ENCODE measurements around the gene BCL11A.

Gene BCL11A

GRCh38 chr2:60470340-60470739 is 83.1 kb downstream of the BCL11A start:
- Mint-ChIP-seq H3K9me3 (no peaks in the 10 kb centered on the region), H3K27ac (peak overlapping the region; percentile 55), H3K36me3 (ENCODE audit: low read depth) (peaks cover 38% of the 10 kb centered on the region), H3K4me3 (no peak overlapping the region), H3K27me3 (no peaks in the 10 kb centered on the region), H3K4me1 (ENCODE audit: low read depth) (peaks cover 45% of the 10 kb centered on the region)
- intact Hi-C loops (cut with micrococcal nuclease), result no loop called here

GRCh38 chr2:60469536-60470317 is 83.7 kb downstream of the BCL11A start:
- no peaks in the 10 kb centered on the region for H3K27me3 Mint-ChIP-seq
- peaks cover 45% of the 10 kb centered on the region for H3K4me1 Mint-ChIP-seq (ENCODE audit: low read depth)
- H3K27ac Mint-ChIP-seq, result peak overlapping the region; percentile 55
- H3K9me3 Mint-ChIP-seq, result no peaks in the 10 kb centered on the region
- H3K36me3 Mint-ChIP-seq (ENCODE audit: low read depth), result peaks cover 37% of the 10 kb centered on the region
- H3K4me3 Mint-ChIP-seq, result no peak overlapping the region
- intact Hi-C loops (cut with micrococcal nuclease), result no loop called here

GRCh38 chr2:60468382-60469085 is 84.9 kb downstream of the BCL11A start:
- Mint-ChIP-seq H3K36me3 (ENCODE audit: low read depth) (peaks cover 34% of the 10 kb centered on the region), H3K4me3 (no peak overlapping the region), H3K4me1 (ENCODE audit: low read depth) (peaks cover 45% of the 10 kb centered on the region), H3K27ac (no peak overlapping the region), H3K9me3 (no peaks in the 10 kb centered on the region), H3K27me3 (no peaks in the 10 kb centered on the region)
- intact Hi-C loops (cut with micrococcal nuclease), result no loop called here

GRCh38 chr2:60466161-60466702 is 87.2 kb downstream of the BCL11A start:
- peaks cover 48% of the 10 kb centered on the region for H3K36me3 Mint-ChIP-seq (ENCODE audit: low read depth)
- H3K4me1 Mint-ChIP-seq (ENCODE audit: low read depth), result peaks cover 39% of the 10 kb centered on the region
- peak overlapping the region; percentile 52 for H3K27ac Mint-ChIP-seq
- intact Hi-C loops (cut with micrococcal nuclease), result no loop called here
- H3K27me3 Mint-ChIP-seq, result no peaks in the 10 kb centered on the region
- H3K4me3 Mint-ChIP-seq, result no peak overlapping the region
- peaks cover 6% of the 10 kb centered on the region for H3K9me3 Mint-ChIP-seq

- H3K36me3 Mint-ChIP-seq (ENCODE audit: low read depth), result peaks cover 53% of the 10 kb centered on the region
- no peak overlapping the region for H3K4me3 Mint-ChIP-seq
- no peaks in the 10 kb centered on the region for H3K27me3 Mint-ChIP-seq
- peaks cover 9% of the 10 kb centered on the region for H3K9me3 Mint-ChIP-seq
- peak overlapping the region; percentile 52 for H3K27ac Mint-ChIP-seq
- H3K4me1 Mint-ChIP-seq (ENCODE audit: low read depth), result peaks cover 40% of the 10 kb centered on the region
- intact Hi-C loops (cut with micrococcal nuclease), result no loop called here
Measured at GRCh38 chr2:60465736-60466135, 87.7 kb downstream of the BCL11A start.

GRCh38 chr2:60463249-60463648 is 90.2 kb downstream of the BCL11A start:
- Mint-ChIP-seq H3K36me3 (ENCODE audit: low read depth) (peaks cover 47% of the 10 kb centered on the region), H3K9me3 (peaks cover 9% of the 10 kb centered on the region), H3K27me3 (no peaks in the 10 kb centered on the region), H3K4me1 (ENCODE audit: low read depth) (peaks cover 33% of the 10 kb centered on the region), H3K27ac (peak overlapping the region; percentile 22), H3K4me3 (no peak overlapping the region)
- intact Hi-C loops (cut with micrococcal nuclease), result no loop called here

GRCh38 chr2:60461421-60462108 is 91.9 kb downstream of the BCL11A start:
- Mint-ChIP-seq H3K4me1 (ENCODE audit: low read depth) (peaks cover 31% of the 10 kb centered on the region), H3K27ac (peak overlapping the region; percentile 56), H3K9me3 (peaks cover 9% of the 10 kb centered on the region), H3K27me3 (no peaks in the 10 kb centered on the region), H3K4me3 (no peak overlapping the region), H3K36me3 (ENCODE audit: low read depth) (peaks cover 45% of the 10 kb centered on the region)
- intact Hi-C loops (cut with micrococcal nuclease), result no loop called here

- peaks cover 9% of the 10 kb centered on the region for H3K9me3 Mint-ChIP-seq
- peak overlapping the region; percentile 56 for H3K27ac Mint-ChIP-seq
- no peak overlapping the region for H3K4me3 Mint-ChIP-seq
- peaks cover 39% of the 10 kb centered on the region for H3K36me3 Mint-ChIP-seq (ENCODE audit: low read depth)
- peaks cover 23% of the 10 kb centered on the region for H3K4me1 Mint-ChIP-seq (ENCODE audit: low read depth)
- no peaks in the 10 kb centered on the region for H3K27me3 Mint-ChIP-seq
- intact Hi-C loops (cut with micrococcal nuclease), result no loop called here
Measured at GRCh38 chr2:60460577-60461420, 92.7 kb downstream of the BCL11A start.

- no peak overlapping the region for H3K4me3 Mint-ChIP-seq
- peaks cover 9% of the 10 kb centered on the region for H3K9me3 Mint-ChIP-seq
- no peak overlapping the region for H3K27ac Mint-ChIP-seq
- H3K36me3 Mint-ChIP-seq (ENCODE audit: low read depth), result peaks cover 39% of the 10 kb centered on the region
- peaks cover 19% of the 10 kb centered on the region for H3K4me1 Mint-ChIP-seq (ENCODE audit: low read depth)
- H3K27me3 Mint-ChIP-seq, result no peaks in the 10 kb centered on the region
- intact Hi-C loops (cut with micrococcal nuclease), result no loop called here
Measured at GRCh38 chr2:60459851-60460250, 93.6 kb downstream of the BCL11A start.

- peaks cover 18% of the 10 kb centered on the region for H3K4me1 Mint-ChIP-seq (ENCODE audit: low read depth)
- no peak overlapping the region for H3K4me3 Mint-ChIP-seq
- intact Hi-C loops (cut with micrococcal nuclease), result no loop called here
- H3K27ac Mint-ChIP-seq, result no peak overlapping the region
- peaks cover 46% of the 10 kb centered on the region for H3K36me3 Mint-ChIP-seq (ENCODE audit: low read depth)
- H3K9me3 Mint-ChIP-seq, result peaks cover 4% of the 10 kb centered on the region
- no peaks in the 10 kb centered on the region for H3K27me3 Mint-ChIP-seq
Measured at GRCh38 chr2:60456115-60456770, 97.2 kb downstream of the BCL11A start.

GRCh38 chr2:60453872-60454271 is 99.6 kb downstream of the BCL11A start:
- Mint-ChIP-seq H3K27ac (no peak overlapping the region), H3K27me3 (no peaks in the 10 kb centered on the region), H3K36me3 (ENCODE audit: low read depth) (peaks cover 28% of the 10 kb centered on the region), H3K9me3 (no peaks in the 10 kb centered on the region), H3K4me1 (ENCODE audit: low read depth) (peaks cover 6% of the 10 kb centered on the region), H3K4me3 (no peak overlapping the region)
- intact Hi-C loops (cut with micrococcal nuclease), result no loop called here

GRCh38 chr2:60453301-60453700 is 100.2 kb downstream of the BCL11A start:
- Mint-ChIP-seq H3K4me1 (ENCODE audit: low read depth) (peaks cover 12% of the 10 kb centered on the region), H3K9me3 (no peaks in the 10 kb centered on the region), H3K4me3 (no peak overlapping the region), H3K27ac (no peak overlapping the region), H3K27me3 (no peaks in the 10 kb centered on the region), H3K36me3 (ENCODE audit: low read depth) (peaks cover 28% of the 10 kb centered on the region)
- intact Hi-C loops (cut with micrococcal nuclease), result no loop called here

GRCh38 chr2:60450488-60450887 is 103.0 kb downstream of the BCL11A start:
- H3K27me3 Mint-ChIP-seq, result no peaks in the 10 kb centered on the region
- peaks cover 22% of the 10 kb centered on the region for H3K36me3 Mint-ChIP-seq (ENCODE audit: low read depth)
- intact Hi-C loops (cut with micrococcal nuclease), result no loop called here
- no peak overlapping the region for H3K27ac Mint-ChIP-seq
- H3K4me1 Mint-ChIP-seq (ENCODE audit: low read depth), result peaks cover 20% of the 10 kb centered on the region
- no peak overlapping the region for H3K4me3 Mint-ChIP-seq
- H3K9me3 Mint-ChIP-seq, result no peaks in the 10 kb centered on the region
